ENCODE measurements around the gene TSC2.
"Not testable (repeated sequence)": the region's sequence is repeated elsewhere in the genome, so short reads cannot be mapped to it uniquely, and the experiment has no call there.

DNA sequence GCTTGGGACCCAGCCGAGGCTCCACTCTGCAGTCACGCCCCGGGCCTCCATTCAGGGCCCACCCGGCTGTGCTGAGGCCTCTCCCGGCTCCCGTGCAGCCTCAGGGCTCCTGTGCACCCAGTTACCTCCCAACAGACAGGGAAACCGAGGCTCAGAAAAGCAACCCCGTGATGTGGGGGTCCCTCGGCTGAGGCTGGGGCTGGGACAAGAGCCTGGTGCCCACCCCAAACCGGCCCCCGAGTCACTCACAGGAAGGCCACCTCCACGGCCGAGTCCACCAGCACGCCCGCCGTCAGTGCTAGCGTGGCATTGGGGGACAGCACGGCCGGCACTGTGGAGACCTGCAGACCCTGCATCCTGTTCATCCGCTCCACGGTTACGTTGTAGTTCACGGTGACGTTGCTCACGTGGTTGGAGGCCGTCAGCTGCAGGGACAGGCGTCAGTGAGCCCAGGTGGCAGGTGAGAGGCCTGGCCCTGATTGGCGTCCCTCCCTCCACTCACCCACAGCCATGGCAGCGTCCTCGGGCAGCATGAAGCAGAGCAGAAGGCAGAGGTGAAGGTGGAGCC lies 64.8 kb downstream of the TSC2 start:
- TF ChIP-seq, protein P1, sequence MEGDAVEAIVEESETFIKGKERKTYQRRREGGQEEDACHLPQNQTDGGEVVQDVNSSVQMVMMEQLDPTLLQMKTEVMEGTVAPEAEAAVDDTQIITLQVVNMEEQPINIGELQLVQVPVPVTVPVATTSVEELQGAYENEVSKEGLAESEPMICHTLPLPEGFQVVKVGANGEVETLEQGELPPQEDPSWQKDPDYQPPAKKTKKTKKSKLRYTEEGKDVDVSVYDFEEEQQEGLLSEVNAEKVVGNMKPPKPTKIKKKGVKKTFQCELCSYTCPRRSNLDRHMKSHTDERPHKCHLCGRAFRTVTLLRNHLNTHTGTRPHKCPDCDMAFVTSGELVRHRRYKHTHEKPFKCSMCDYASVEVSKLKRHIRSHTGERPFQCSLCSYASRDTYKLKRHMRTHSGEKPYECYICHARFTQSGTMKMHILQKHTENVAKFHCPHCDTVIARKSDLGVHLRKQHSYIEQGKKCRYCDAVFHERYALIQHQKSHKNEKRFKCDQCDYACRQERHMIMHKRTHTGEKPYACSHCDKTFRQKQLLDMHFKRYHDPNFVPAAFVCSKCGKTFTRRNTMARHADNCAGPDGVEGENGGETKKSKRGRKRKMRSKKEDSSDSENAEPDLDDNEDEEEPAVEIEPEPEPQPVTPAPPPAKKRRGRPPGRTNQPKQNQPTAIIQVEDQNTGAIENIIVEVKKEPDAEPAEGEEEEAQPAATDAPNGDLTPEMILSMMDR (conservative IDR thresholded peaks at IDR 0.05; ENCODE audit: low read length) = not testable (repeated sequence)
- not testable (repeated sequence) for TF ChIP-seq EZH2phosphoT487 (IDR thresholded peaks at IDR 0.05; ENCODE audit: borderline replicate concordance, low read depth, low read length)
